Neutrophil (primary cell): ENCODE results near the gene WWP2.
"Not testable (repeated sequence)": the region's sequence is repeated elsewhere in the genome, so short reads cannot be mapped to it uniquely, and the experiment has no call there.

ENCODE experiments used
- H3K27ac ChIP-seq: fragments of 200-600 bp; sonication (generic); 2 replicates; pipeline ENCODE4 v1.5.1; 2016; ENCODE audit warnings: mild to moderate bottlenecking, moderate library complexity
- H3K27me3 ChIP-seq: fragments of 200-600 bp; sonication (generic); 2 replicates; pipeline ENCODE4 v1.6.0; 2016; ENCODE audit warnings: mild to moderate bottlenecking
- H3K36me3 ChIP-seq: fragments of 200-600 bp; sonication (generic); 2 replicates; pipeline ENCODE4 v1.5.1; 2017
- H3K4me1 ChIP-seq, 2 experiments: fragments of 200-600 bp in 1 of 2; sonication (generic) in 1 of 2; 1 replicate in 1 of 2; 2 replicates in 1 of 2; pipeline versions ENCODE4 v1.5.1 to v1.6.1; 2013 to 2016; ENCODE audit warnings: low read depth in 1 of 2, low read length in 1 of 2, mild to moderate bottlenecking in 1 of 2, moderate library complexity in 1 of 2; ENCODE audit not compliant: control insufficient read depth in 1 of 2, insufficient read depth in 1 of 2
- H3K4me3 ChIP-seq, 2 experiments: fragments of 200-600 bp in 1 of 2; sonication (generic) in 1 of 2; 1 replicate in 1 of 2; 2 replicates in 1 of 2; pipeline ENCODE4 v1.5.1; 2013 to 2016; ENCODE audit warnings: low read depth in 1 of 2, low read length in 1 of 2, mild to moderate bottlenecking in 1 of 2, moderate library complexity in 1 of 2
- H3K9me3 ChIP-seq: fragments of 200-600 bp; sonication (generic); 2 replicates; pipeline ENCODE4 v1.5.1; 2016
- CTCF ChIP-seq: fragments of 200-600 bp; sonication (generic); IDR thresholded peaks from 2 replicates; pipeline ENCODE4 v1.5.1; 2016; ENCODE audit warnings: antibody characterized with exemption

The WWP2 gene

GRCh38 chr16:69775563-69775962, 13.4 kb downstream of the WWP2 start:
- Histone ChIP-seq H3K36me3 (peaks cover 16% of the 10 kb centered on the region), H3K27ac (peak overlapping the region; percentile 57), H3K27me3 (no peaks in the 10 kb centered on the region), H3K4me1 (peaks cover 14 to 22% of the 10 kb centered on the region in 2 experiments), H3K9me3 (no peaks in the 10 kb centered on the region), H3K4me3 (no peak overlapping the region)
- TF ChIP-seq CTCF: no peak

- TF ChIP-seq CTCF: no peak
- no peak overlapping the region for H3K27ac ChIP-seq
- no peaks in the 10 kb centered on the region for H3K9me3 ChIP-seq
- H3K36me3 ChIP-seq: peaks cover 39% of the 10 kb centered on the region
- H3K27me3 ChIP-seq: no peaks in the 10 kb centered on the region
- peaks cover 14 to 15% of the 10 kb centered on the region in 2 experiments for H3K4me1 ChIP-seq
- no peak overlapping the region for H3K4me3 ChIP-seq
Measured at GRCh38 chr16:69779724-69780123, 17.6 kb downstream of the WWP2 start.

DNA sequence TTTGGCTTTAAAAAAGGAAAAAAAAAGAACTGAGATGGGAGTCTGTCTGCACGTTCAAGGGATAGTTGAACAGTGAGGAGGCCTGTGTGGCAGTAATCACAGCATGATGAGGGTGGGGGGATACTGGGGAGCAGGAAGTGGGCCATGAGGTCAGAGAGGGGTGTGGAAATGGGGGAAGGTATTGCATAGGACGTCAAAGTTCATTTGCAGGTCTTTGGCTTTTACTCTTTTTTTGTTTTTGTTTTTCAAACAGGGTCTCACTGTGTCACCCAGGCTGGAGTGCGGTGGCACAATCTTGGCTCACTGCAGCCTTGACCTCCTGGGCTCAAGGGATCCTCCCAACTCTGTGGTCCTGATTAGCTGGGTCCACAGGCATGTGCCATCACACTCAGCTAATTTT, 19.0 kb downstream of the WWP2 start:
- Histone ChIP-seq H3K4me1 (peaks cover 3 to 5% of the 10 kb centered on the region in 2 experiments), H3K4me3 (no peak overlapping the region), H3K27me3 (no peaks in the 10 kb centered on the region), H3K36me3 (peaks cover 41% of the 10 kb centered on the region), H3K27ac (no peak overlapping the region), H3K9me3 (no peaks in the 10 kb centered on the region)
- no peak for TF ChIP-seq CTCF

GRCh38 chr16:69784586-69784985, 22.5 kb downstream of the WWP2 start:
- Histone ChIP-seq H3K27ac (no peak overlapping the region), H3K4me1 (peaks cover 3 to 5% of the 10 kb centered on the region in 2 experiments), H3K4me3 (no peak overlapping the region), H3K27me3 (no peaks in the 10 kb centered on the region), H3K9me3 (no peaks in the 10 kb centered on the region), H3K36me3 (peaks cover 61% of the 10 kb centered on the region)
- TF ChIP-seq CTCF: no peak

- no peak overlapping the region for H3K27ac ChIP-seq
- H3K4me1 ChIP-seq: no peaks in the 10 kb centered on the region
- H3K27me3 ChIP-seq: no peaks in the 10 kb centered on the region
- TF ChIP-seq CTCF: no peak
- H3K4me3 ChIP-seq: no peak overlapping the region
- H3K9me3 ChIP-seq: no peaks in the 10 kb centered on the region
- peaks cover 86% of the 10 kb centered on the region for H3K36me3 ChIP-seq
Measured at GRCh38 chr16:69787883-69788282, 25.8 kb downstream of the WWP2 start.

- H3K27me3 ChIP-seq, H3K4me3 ChIP-seq, H3K9me3 ChIP-seq, H3K4me1 ChIP-seq, H3K27ac ChIP-seq: not testable (repeated sequence)
- H3K36me3 ChIP-seq: peaks cover 75% of the 10 kb centered on the region
Measured at GRCh38 chr16:69791391-69791847, 29.3 kb downstream of the WWP2 start.
